HFFc6 (cell line): ENCODE results near the gene GALNT18. TPM values are rescaled to one million over a fixed set of nuclear protein-coding genes. Genes with fewer than 3 reads are reported as not detected.

Experiments used
- DNase-seq: peaks from one replicate; pipeline ENCODE4 v3.0.0-alpha.2; 2018
- H3K27ac Mint-ChIP-seq: 2 replicates; pipeline ENCODE4 v1.8.0; 2020; ENCODE audit warnings: mild to moderate bottlenecking, mixed read lengths
- H3K27me3 Mint-ChIP-seq: 2 replicates; pipeline ENCODE4 v1.8.0; 2021; ENCODE audit warnings: mild to moderate bottlenecking, moderate library complexity, mixed read lengths; ENCODE audit not compliant: insufficient read depth
- H3K36me3 Mint-ChIP-seq: 2 replicates; pipeline ENCODE4 v1.8.0; 2021; ENCODE audit warnings: low read depth, mixed read lengths
- H3K4me1 Mint-ChIP-seq: 2 replicates; pipeline ENCODE4 v1.8.0; 2020; ENCODE audit warnings: low read depth, mixed read lengths
- H3K4me3 Mint-ChIP-seq: 2 replicates; pipeline ENCODE4 v1.8.0; 2020; ENCODE audit warnings: mild to moderate bottlenecking, moderate library complexity, mixed read lengths
- H3K9me3 Mint-ChIP-seq: 2 replicates; pipeline ENCODE4 v1.8.0; 2020; ENCODE audit warnings: mild to moderate bottlenecking, mixed read lengths
- CTCF ChIP-seq: fragments of 200-600 bp; sonication (generic); IDR thresholded peaks from 2 replicates; pipeline ENCODE4 v1.5.0; 2021; ENCODE audit warnings: antibody characterized with exemption, mild to moderate bottlenecking
- total RNA-seq, 6 experiments: library from RNA; stranded (reverse); fragmentation: NEBNext Ultra II Directional; extraction: Animal tissue kit (Norgen Biotek cat#: 25700); gene quantifications; 2 replicates in 1 of 6; 3 replicates in 5 of 6; pipeline ENCODE4 v1.2.3, GENCODE V29; 2021

The GALNT18 gene
- total RNA-seq, 6 experiments from 2014 or later = 2.7 to 13.7 (median 12.4) TPM

- no peak for DNase-seq
- H3K4me3 Mint-ChIP-seq = no peak overlapping the region
- no peaks in the 10 kb centered on the region for H3K9me3 Mint-ChIP-seq
- peaks cover 29% of the 10 kb centered on the region for H3K27me3 Mint-ChIP-seq
- no peaks in the 10 kb centered on the region for H3K4me1 Mint-ChIP-seq
- no peak overlapping the region for H3K27ac Mint-ChIP-seq
- no peaks in the 10 kb centered on the region for H3K36me3 Mint-ChIP-seq
- no peak for TF ChIP-seq CTCF
These were observed 76.2 kb downstream of the GALNT18 start for GRCh38 chr11:11545285-11546275.

GRCh38 chr11:11543656-11544055 lies 78.1 kb downstream of the GALNT18 start:
- peaks cover 16% of the 10 kb centered on the region; the same call in 1 of the 2 replicates for H3K27me3 Mint-ChIP-seq
- H3K9me3 Mint-ChIP-seq = no peaks in the 10 kb centered on the region
- no peak for TF ChIP-seq CTCF
- no peak overlapping the region for H3K27ac Mint-ChIP-seq
- no peaks in the 10 kb centered on the region for H3K4me1 Mint-ChIP-seq
- no peak overlapping the region for H3K4me3 Mint-ChIP-seq
- DNase-seq = no peak
- H3K36me3 Mint-ChIP-seq = no peaks in the 10 kb centered on the region

GRCh38 chr11:11540157-11540556 lies 81.6 kb downstream of the GALNT18 start:
- H3K27ac Mint-ChIP-seq = no peak overlapping the region
- no peak overlapping the region for H3K4me3 Mint-ChIP-seq
- H3K36me3 Mint-ChIP-seq = no peaks in the 10 kb centered on the region
- no peaks in the 10 kb centered on the region; the same call in 1 of the 2 replicates for H3K4me1 Mint-ChIP-seq
- no peaks in the 10 kb centered on the region for H3K9me3 Mint-ChIP-seq
- H3K27me3 Mint-ChIP-seq = peaks cover 9% of the 10 kb centered on the region; the same call in 1 of the 2 replicates
- DNase-seq = no peak
- TF ChIP-seq CTCF = no peak

- Mint-ChIP-seq H3K36me3 (no peaks in the 10 kb centered on the region), H3K9me3 (no peaks in the 10 kb centered on the region), H3K27me3 (peaks cover 15% of the 10 kb centered on the region; the same call in 1 of the 2 replicates), H3K27ac (no peak overlapping the region), H3K4me1 (no peaks in the 10 kb centered on the region; the same call in 1 of the 2 replicates), H3K4me3 (no peak overlapping the region)
- DNase-seq = no peak
- TF ChIP-seq CTCF = no peak
These were observed 83.4 kb downstream of the GALNT18 start for GRCh38 chr11:11538277-11538960.

- Mint-ChIP-seq H3K4me1 (no peaks in the 10 kb centered on the region; the same call in 1 of the 2 replicates), H3K27me3 (peaks cover 15% of the 10 kb centered on the region; the same call in 1 of the 2 replicates), H3K36me3 (no peaks in the 10 kb centered on the region), H3K4me3 (no peak overlapping the region), H3K9me3 (no peaks in the 10 kb centered on the region), H3K27ac (no peak overlapping the region)
- TF ChIP-seq CTCF = no peak
- no peak for DNase-seq
These were observed 83.9 kb downstream of the GALNT18 start for GRCh38 chr11:11537871-11538270.
